ENCODE data around the gene CD19. TPM values are rescaled to one million over a fixed set of nuclear protein-coding genes. Genes with fewer than 3 reads are reported as not detected.

Gene CD19
- polyA plus RNA-seq, 3 donors, result 0.28 to 0.75 (median 0.65) TPM

GRCh38 chr16:28958836-28959235 is 27.1 kb downstream of the CD19 start:
- Histone ChIP-seq H4K20me1 (ENCODE audit: insufficient read depth, low read length) (no peaks in the 10 kb centered on the region), H3K4me1 (ENCODE audit: control insufficient read depth in 1 of 2, insufficient read depth in 2 of 2, low read length in 2 of 2) (no peaks in the 10 kb centered on the region), H3K9me3 (replicated peaks in 1 of 2; ENCODE audit: control insufficient read depth in 1 of 2, insufficient read depth in 1 of 2, low read length in 2 of 2) (no peaks in the 10 kb centered on the region), H3K9ac (ENCODE audit: insufficient read depth, low read length, poor library complexity, severe bottlenecking) (no peak overlapping the region), H3K36me3 (replicated peaks in 1 of 2; ENCODE audit: control insufficient read depth in 1 of 2, insufficient read depth in 2 of 2, low read length in 2 of 2) (peaks cover 80 to 96% of the 10 kb centered on the region in 2 donors), H3K4me3 (replicated peaks in 1 of 3; ENCODE audit: low read depth in 2 of 3, low read length in 3 of 3) (no peak overlapping the region), H3K79me2 (ENCODE audit: insufficient read depth, low read length) (peaks cover 3% of the 10 kb centered on the region), H3K27me3 (ENCODE audit: control insufficient read depth in 2 of 2, insufficient read depth in 2 of 2, low read length in 2 of 2) (no peaks in the 10 kb centered on the region), H3K4me2 (replicated peaks; ENCODE audit: extremely low read depth, low read length, poor library complexity, severe bottlenecking) (no peak overlapping the region), H2AFZ (ENCODE audit: insufficient read depth, low read depth, low read length, poor library complexity, severe bottlenecking) (no peak overlapping the region), H3K27ac (ENCODE audit: low read depth in 1 of 2, low read length in 2 of 2) (no peak overlapping the region)
- TF ChIP-seq, protein P1, sequence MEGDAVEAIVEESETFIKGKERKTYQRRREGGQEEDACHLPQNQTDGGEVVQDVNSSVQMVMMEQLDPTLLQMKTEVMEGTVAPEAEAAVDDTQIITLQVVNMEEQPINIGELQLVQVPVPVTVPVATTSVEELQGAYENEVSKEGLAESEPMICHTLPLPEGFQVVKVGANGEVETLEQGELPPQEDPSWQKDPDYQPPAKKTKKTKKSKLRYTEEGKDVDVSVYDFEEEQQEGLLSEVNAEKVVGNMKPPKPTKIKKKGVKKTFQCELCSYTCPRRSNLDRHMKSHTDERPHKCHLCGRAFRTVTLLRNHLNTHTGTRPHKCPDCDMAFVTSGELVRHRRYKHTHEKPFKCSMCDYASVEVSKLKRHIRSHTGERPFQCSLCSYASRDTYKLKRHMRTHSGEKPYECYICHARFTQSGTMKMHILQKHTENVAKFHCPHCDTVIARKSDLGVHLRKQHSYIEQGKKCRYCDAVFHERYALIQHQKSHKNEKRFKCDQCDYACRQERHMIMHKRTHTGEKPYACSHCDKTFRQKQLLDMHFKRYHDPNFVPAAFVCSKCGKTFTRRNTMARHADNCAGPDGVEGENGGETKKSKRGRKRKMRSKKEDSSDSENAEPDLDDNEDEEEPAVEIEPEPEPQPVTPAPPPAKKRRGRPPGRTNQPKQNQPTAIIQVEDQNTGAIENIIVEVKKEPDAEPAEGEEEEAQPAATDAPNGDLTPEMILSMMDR (IDR thresholded peaks at IDR 0.05), result no peak
- H3K36me3 Mint-ChIP-seq, result peaks cover 78 to 96% of the 10 kb centered on the region in 2 donors
- no peak overlapping the region for H3K4me3 Mint-ChIP-seq
- 100% methylated on average over 2 of the region's 6 CpGs for WGBS (ENCODE audit: insufficient coverage)
- H3K27me3 Mint-ChIP-seq (ENCODE audit: low read depth in 3 of 3), result no peaks in the 10 kb centered on the region
- DNase-seq, result no peak
- H3K4me1 Mint-ChIP-seq, result no peaks in the 10 kb centered on the region
- no peaks in the 10 kb centered on the region for H3K9me3 Mint-ChIP-seq
- peak overlapping the region in 2 of 7 donors; percentile 26 to 53 for H3K27ac Mint-ChIP-seq
- intact Hi-C loops (cut with micrococcal nuclease), result no loop called here

DNA sequence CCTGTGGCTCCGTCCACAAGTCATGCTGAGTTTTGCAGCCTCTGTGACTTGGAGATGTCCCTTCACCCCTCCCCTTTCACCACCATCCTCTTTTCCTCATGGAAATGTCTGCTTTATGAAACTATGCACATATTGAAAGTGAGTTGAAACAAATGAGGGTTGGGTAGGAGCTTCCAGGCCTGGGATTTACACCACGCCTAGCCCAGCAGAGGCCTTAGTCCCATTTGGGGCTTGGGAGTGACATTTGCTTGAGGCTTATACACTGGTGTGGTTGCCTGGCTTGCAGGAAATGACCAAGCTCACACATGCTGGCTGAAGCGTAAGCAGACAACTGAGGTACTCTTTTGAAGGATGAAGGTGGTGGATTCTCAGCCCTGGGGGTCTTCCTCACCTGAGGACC is 32.3 kb downstream of the CD19 start:
- Histone ChIP-seq H3K79me2 (ENCODE audit: insufficient read depth, low read length) (no peaks in the 10 kb centered on the region), H4K20me1 (ENCODE audit: insufficient read depth, low read length) (peaks cover 3% of the 10 kb centered on the region), H3K36me3 (replicated peaks in 1 of 2; ENCODE audit: control insufficient read depth in 1 of 2, insufficient read depth in 2 of 2, low read length in 2 of 2) (peaks cover 53 to 68% of the 10 kb centered on the region in 2 donors), H3K27ac (ENCODE audit: low read depth in 1 of 2, low read length in 2 of 2) (no peak overlapping the region), H3K9ac (ENCODE audit: insufficient read depth, low read length, poor library complexity, severe bottlenecking) (no peak overlapping the region), H2AFZ (ENCODE audit: insufficient read depth, low read depth, low read length, poor library complexity, severe bottlenecking) (no peak overlapping the region), H3K27me3 (ENCODE audit: control insufficient read depth in 2 of 2, insufficient read depth in 2 of 2, low read length in 2 of 2) (no peaks in the 10 kb centered on the region), H3K4me3 (replicated peaks in 1 of 3; ENCODE audit: low read depth in 2 of 3, low read length in 3 of 3) (no peak overlapping the region), H3K4me1 (ENCODE audit: control insufficient read depth in 1 of 2, insufficient read depth in 2 of 2, low read length in 2 of 2) (no peaks in the 10 kb centered on the region), H3K9me3 (replicated peaks in 1 of 2; ENCODE audit: control insufficient read depth in 1 of 2, insufficient read depth in 1 of 2, low read length in 2 of 2) (no peaks in the 10 kb centered on the region), H3K4me2 (replicated peaks; ENCODE audit: extremely low read depth, low read length, poor library complexity, severe bottlenecking) (no peak overlapping the region)
- H3K27me3 Mint-ChIP-seq (ENCODE audit: low read depth in 3 of 3), result peaks cover 0 to under 1% (median 0%) of the 10 kb centered on the region in 3 donors
- H3K4me3 Mint-ChIP-seq, result no peak overlapping the region
- H3K27ac Mint-ChIP-seq, result no peak overlapping the region
- WGBS (ENCODE audit: insufficient coverage), result 100% methylated on average over 1 of the region's 3 CpGs
- no peaks in the 10 kb centered on the region for H3K4me1 Mint-ChIP-seq
- intact Hi-C loops (cut with micrococcal nuclease), result no loop called here
- peaks cover 63 to 70% of the 10 kb centered on the region in 2 donors for H3K36me3 Mint-ChIP-seq
- H3K9me3 Mint-ChIP-seq, result no peaks in the 10 kb centered on the region
- TF ChIP-seq, protein P1 (IDR thresholded peaks at IDR 0.05), result no peak
- no peak for DNase-seq
